ENCODE measurements around the gene NXPE2.

NXPE2 gene

DNA sequence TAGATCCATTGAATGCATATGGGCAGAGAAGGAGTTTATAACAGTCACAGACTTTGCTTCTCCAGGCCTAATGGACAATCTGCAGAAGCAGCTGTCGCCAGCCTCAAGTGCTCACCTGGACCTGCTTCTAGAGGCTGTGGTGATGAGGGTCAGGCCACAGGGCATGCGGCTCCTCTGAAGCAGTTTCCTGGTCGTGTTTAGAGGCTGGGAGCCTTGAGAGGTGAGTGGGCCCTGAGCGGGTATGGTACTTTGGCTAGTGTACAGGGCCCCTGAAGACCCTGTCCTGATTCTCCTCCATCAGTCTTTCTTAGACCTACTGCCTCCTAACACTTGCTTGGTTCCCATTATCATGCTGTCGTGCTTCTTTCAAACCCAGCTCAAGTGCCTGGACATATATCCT lies 41.2 kb downstream of the NXPE2 start:
- H3K36me3 ChIP-seq (ENCODE audit: control insufficient read depth, insufficient read depth, low read length), result no peaks in the 10 kb centered on the region
- no peak overlapping the region for H3K27ac ChIP-seq (ENCODE audit: low read depth, low read length)
- DNase-seq, result no peak
- H3K79me1 ChIP-seq (ENCODE audit: low read length), result no peaks in the 10 kb centered on the region
- no peak overlapping the region for H3K4me3 ChIP-seq (ENCODE audit: low read length)
- no peak overlapping the region for H2BK5ac ChIP-seq (ENCODE audit: low read length)
- no peaks in the 10 kb centered on the region for H3K27me3 ChIP-seq (ENCODE audit: insufficient read depth, low read length, poor library complexity)
- H3K4me1 ChIP-seq (ENCODE audit: control insufficient read depth, low read depth, low read length), result no peaks in the 10 kb centered on the region
- no peak overlapping the region for H4K5ac ChIP-seq (ENCODE audit: low read length)
- no peak overlapping the region for H3K4ac ChIP-seq (ENCODE audit: low read depth, low read length)
- no peak overlapping the region for H3K4me2 ChIP-seq (ENCODE audit: low read length)
- H3K18ac ChIP-seq (ENCODE audit: low read length), result no peak overlapping the region
- no peak overlapping the region for H2BK15ac ChIP-seq (replicated peaks; ENCODE audit: low read depth)
- no peaks in the 10 kb centered on the region for H3K79me2 ChIP-seq (ENCODE audit: control insufficient read depth, insufficient read depth, low read length)
- WGBS (ENCODE audit: extremely low coverage, insufficient coverage, low lambda C conversion rate), result no CpG with 5 or more reads among the region's 5 CpGs
- no peak overlapping the region for H2AK5ac ChIP-seq (ENCODE audit: low read length)
- H3K9ac ChIP-seq (ENCODE audit: low read length), result no peak overlapping the region
- no peak overlapping the region for H3K56ac ChIP-seq (ENCODE audit: low read length)
- no peak overlapping the region for H4K8ac ChIP-seq (ENCODE audit: low read depth, low read length)
- H3K23ac ChIP-seq (ENCODE audit: low read length), result no peak overlapping the region
- no peak overlapping the region for H2BK120ac ChIP-seq (ENCODE audit: low read depth, low read length)

DNA sequence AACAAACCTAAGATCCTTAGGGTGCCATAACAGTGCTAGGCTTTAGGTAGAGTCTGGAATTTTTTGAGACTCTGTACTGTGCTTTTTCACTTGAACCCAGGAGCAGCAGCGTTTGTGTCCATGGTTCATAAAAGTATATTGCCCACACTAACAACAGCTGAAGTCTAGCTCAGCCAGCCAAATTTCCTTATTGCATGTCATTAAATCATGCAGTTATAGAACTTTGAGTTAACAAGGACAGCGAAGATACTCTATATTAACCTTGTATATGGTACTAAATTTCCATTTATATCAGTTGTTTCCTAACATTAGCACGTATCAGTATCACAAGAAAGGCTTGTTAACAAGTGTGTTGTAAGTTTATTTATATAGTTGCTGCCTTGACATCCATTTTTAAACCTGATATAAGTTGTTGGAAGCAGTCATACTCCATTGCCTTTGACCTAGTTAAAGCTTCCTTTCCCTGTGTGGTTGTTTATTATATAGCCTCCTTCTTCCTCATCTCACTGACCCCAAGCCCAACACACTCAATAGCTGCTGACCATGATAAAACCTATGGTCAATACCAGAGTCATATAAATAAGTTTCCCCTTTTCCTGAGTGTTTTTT lies 46.7 kb downstream of the NXPE2 start:
- H2AK5ac ChIP-seq (ENCODE audit: low read length), result no peak overlapping the region
- H3K18ac ChIP-seq (ENCODE audit: low read length), result no peak overlapping the region
- no peak overlapping the region for H2BK120ac ChIP-seq (ENCODE audit: low read depth, low read length)
- WGBS (ENCODE audit: extremely low coverage, insufficient coverage, low lambda C conversion rate), result no CpG with 5 or more reads among the region's 3 CpGs
- no peak overlapping the region for H3K23ac ChIP-seq (ENCODE audit: low read length)
- H4K5ac ChIP-seq (ENCODE audit: low read length), result no peak overlapping the region
- H3K4me3 ChIP-seq (ENCODE audit: low read length), result no peak overlapping the region
- no peak overlapping the region for H3K56ac ChIP-seq (ENCODE audit: low read length)
- H3K79me2 ChIP-seq (ENCODE audit: control insufficient read depth, insufficient read depth, low read length), result no peaks in the 10 kb centered on the region
- H2BK15ac ChIP-seq (replicated peaks; ENCODE audit: low read depth), result no peak overlapping the region
- H3K9ac ChIP-seq (ENCODE audit: low read length), result no peak overlapping the region
- H3K4me1 ChIP-seq (ENCODE audit: control insufficient read depth, low read depth, low read length), result no peaks in the 10 kb centered on the region
- H3K27ac ChIP-seq (ENCODE audit: low read depth, low read length), result no peak overlapping the region
- H4K8ac ChIP-seq (ENCODE audit: low read depth, low read length), result no peak overlapping the region
- no peaks in the 10 kb centered on the region for H3K27me3 ChIP-seq (ENCODE audit: insufficient read depth, low read length, poor library complexity)
- H3K4ac ChIP-seq (ENCODE audit: low read depth, low read length), result no peak overlapping the region
- H3K4me2 ChIP-seq (ENCODE audit: low read length), result no peak overlapping the region
- no peaks in the 10 kb centered on the region for H3K36me3 ChIP-seq (ENCODE audit: control insufficient read depth, insufficient read depth, low read length)
- no peak for DNase-seq
- H3K79me1 ChIP-seq (ENCODE audit: low read length), result no peaks in the 10 kb centered on the region
- H2BK5ac ChIP-seq (ENCODE audit: low read length), result no peak overlapping the region

DNA sequence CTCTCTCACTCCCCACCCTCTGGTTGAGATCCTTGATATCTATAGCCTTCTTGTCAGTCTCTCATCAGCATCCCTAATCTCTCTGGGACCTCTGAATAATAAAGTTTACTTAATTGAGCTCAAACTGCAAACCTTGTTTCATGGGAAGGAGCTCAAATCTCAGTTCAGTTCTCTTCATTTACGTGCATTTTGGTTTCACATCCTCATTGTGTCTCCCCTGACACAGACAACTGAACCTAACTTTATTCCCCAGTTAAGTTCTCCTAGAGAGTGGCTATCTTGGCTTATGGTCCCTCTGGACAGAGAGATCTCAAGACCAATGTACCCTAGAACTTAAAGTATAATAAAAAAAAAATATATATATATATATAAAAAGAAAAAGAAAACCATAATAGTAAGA lies 47.3 kb downstream of the NXPE2 start:
- Histone ChIP-seq H4K8ac (ENCODE audit: low read depth, low read length) (no peak overlapping the region), H3K79me2 (ENCODE audit: control insufficient read depth, insufficient read depth, low read length) (no peaks in the 10 kb centered on the region), H3K36me3 (ENCODE audit: control insufficient read depth, insufficient read depth, low read length) (no peaks in the 10 kb centered on the region), H2BK120ac (ENCODE audit: low read depth, low read length) (no peak overlapping the region), H3K4ac (ENCODE audit: low read depth, low read length) (no peak overlapping the region), H3K9ac (ENCODE audit: low read length) (no peak overlapping the region), H4K5ac (ENCODE audit: low read length) (no peak overlapping the region), H2BK5ac (ENCODE audit: low read length) (no peak overlapping the region), H3K79me1 (ENCODE audit: low read length) (no peaks in the 10 kb centered on the region), H3K4me3 (ENCODE audit: low read length) (no peak overlapping the region), H3K18ac (ENCODE audit: low read length) (no peak overlapping the region), H3K4me1 (ENCODE audit: control insufficient read depth, low read depth, low read length) (no peaks in the 10 kb centered on the region), H3K27me3 (ENCODE audit: insufficient read depth, low read length, poor library complexity) (no peaks in the 10 kb centered on the region), H3K27ac (ENCODE audit: low read depth, low read length) (no peak overlapping the region), H3K23ac (ENCODE audit: low read length) (no peak overlapping the region), H2BK15ac (replicated peaks; ENCODE audit: low read depth) (no peak overlapping the region), H3K4me2 (ENCODE audit: low read length) (no peak overlapping the region), H3K56ac (ENCODE audit: low read length) (no peak overlapping the region), H2AK5ac (ENCODE audit: low read length) (no peak overlapping the region)
- no CpG with 5 or more reads among the region's 1 CpG for WGBS (ENCODE audit: extremely low coverage, insufficient coverage, low lambda C conversion rate)
- no peak for DNase-seq

DNA sequence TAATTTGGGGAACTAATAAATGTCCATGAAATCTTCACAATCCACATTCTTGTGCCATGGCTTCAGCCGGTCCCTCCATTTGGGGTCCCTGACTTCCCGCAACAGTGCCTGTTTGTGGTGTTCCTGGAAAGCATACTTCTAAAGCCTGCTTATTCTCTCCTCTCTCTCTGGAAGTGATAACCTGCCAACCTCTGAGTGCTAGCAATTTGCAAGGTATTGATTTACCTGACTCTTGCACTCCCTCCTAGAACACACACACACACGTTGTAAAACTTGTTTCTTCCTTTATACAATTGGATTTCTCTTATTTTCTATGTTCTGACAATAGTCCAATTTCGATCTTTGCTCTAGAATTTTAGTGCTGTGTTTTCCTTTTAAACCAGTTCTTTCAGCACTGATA lies 58.5 kb downstream of the NXPE2 start:
- Histone ChIP-seq H2BK120ac (ENCODE audit: low read depth, low read length) (no peak overlapping the region), H3K4ac (ENCODE audit: low read depth, low read length) (no peak overlapping the region), H4K8ac (ENCODE audit: low read depth, low read length) (no peak overlapping the region), H3K9ac (ENCODE audit: low read length) (no peak overlapping the region), H2AK5ac (ENCODE audit: low read length) (no peak overlapping the region), H3K23ac (ENCODE audit: low read length) (no peak overlapping the region), H3K4me2 (ENCODE audit: low read length) (no peak overlapping the region), H4K5ac (ENCODE audit: low read length) (no peak overlapping the region), H3K79me2 (ENCODE audit: control insufficient read depth, insufficient read depth, low read length) (no peaks in the 10 kb centered on the region), H3K79me1 (ENCODE audit: low read length) (no peaks in the 10 kb centered on the region), H2BK15ac (replicated peaks; ENCODE audit: low read depth) (no peak overlapping the region), H2BK5ac (ENCODE audit: low read length) (no peak overlapping the region), H3K18ac (ENCODE audit: low read length) (no peak overlapping the region), H3K36me3 (ENCODE audit: control insufficient read depth, insufficient read depth, low read length) (no peaks in the 10 kb centered on the region), H3K4me3 (ENCODE audit: low read length) (no peak overlapping the region), H3K56ac (ENCODE audit: low read length) (no peak overlapping the region), H3K27ac (ENCODE audit: low read depth, low read length) (no peak overlapping the region), H3K4me1 (ENCODE audit: control insufficient read depth, low read depth, low read length) (no peaks in the 10 kb centered on the region), H3K27me3 (ENCODE audit: insufficient read depth, low read length, poor library complexity) (no peaks in the 10 kb centered on the region)
- DNase-seq, result peak; percentile 1
- no CpG with 5 or more reads among the region's 4 CpGs for WGBS (ENCODE audit: extremely low coverage, insufficient coverage, low lambda C conversion rate)

DNA sequence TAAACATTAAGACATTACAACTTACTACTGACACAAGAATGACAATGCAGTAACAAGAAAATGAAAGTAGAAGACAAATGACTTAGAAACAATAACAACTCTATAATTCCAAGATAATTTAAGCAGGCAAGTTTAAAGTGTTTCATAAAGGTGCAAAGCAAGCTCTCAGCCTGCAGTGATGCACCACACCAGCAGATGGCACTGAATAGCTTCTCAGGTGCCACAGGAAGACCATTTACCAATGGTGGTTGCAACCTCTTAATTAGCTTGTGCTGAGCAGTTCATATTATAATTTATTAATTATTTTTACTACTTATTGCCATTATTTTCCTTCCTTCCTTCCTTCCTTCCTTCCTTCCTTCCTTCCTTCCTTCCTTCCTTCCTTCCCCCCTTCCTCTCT lies 60.6 kb downstream of the NXPE2 start:
- H2BK120ac ChIP-seq (ENCODE audit: low read depth, low read length), result no peak overlapping the region
- no peak overlapping the region for H2BK5ac ChIP-seq (ENCODE audit: low read length)
- peak; percentile 62 for DNase-seq
- no peak overlapping the region for H3K23ac ChIP-seq (ENCODE audit: low read length)
- H2BK15ac ChIP-seq (replicated peaks; ENCODE audit: low read depth), result no peak overlapping the region
- H3K79me1 ChIP-seq (ENCODE audit: low read length), result no peaks in the 10 kb centered on the region
- no peak overlapping the region for H3K27ac ChIP-seq (ENCODE audit: low read depth, low read length)
- H3K4me1 ChIP-seq (ENCODE audit: control insufficient read depth, low read depth, low read length), result no peaks in the 10 kb centered on the region
- no peaks in the 10 kb centered on the region for H3K27me3 ChIP-seq (ENCODE audit: insufficient read depth, low read length, poor library complexity)
- H3K4me3 ChIP-seq (ENCODE audit: low read length), result no peak overlapping the region
- no peak overlapping the region for H2AK5ac ChIP-seq (ENCODE audit: low read length)
- H3K79me2 ChIP-seq (ENCODE audit: control insufficient read depth, insufficient read depth, low read length), result no peaks in the 10 kb centered on the region
- no peak overlapping the region for H3K4me2 ChIP-seq (ENCODE audit: low read length)
- H3K56ac ChIP-seq (ENCODE audit: low read length), result no peak overlapping the region
- H3K36me3 ChIP-seq (ENCODE audit: control insufficient read depth, insufficient read depth, low read length), result no peaks in the 10 kb centered on the region
- no peak overlapping the region for H3K9ac ChIP-seq (ENCODE audit: low read length)
- H4K5ac ChIP-seq (ENCODE audit: low read length), result no peak overlapping the region
- H4K8ac ChIP-seq (ENCODE audit: low read depth, low read length), result no peak overlapping the region
- no peak overlapping the region for H3K18ac ChIP-seq (ENCODE audit: low read length)
- H3K4ac ChIP-seq (ENCODE audit: low read depth, low read length), result no peak overlapping the region

DNA sequence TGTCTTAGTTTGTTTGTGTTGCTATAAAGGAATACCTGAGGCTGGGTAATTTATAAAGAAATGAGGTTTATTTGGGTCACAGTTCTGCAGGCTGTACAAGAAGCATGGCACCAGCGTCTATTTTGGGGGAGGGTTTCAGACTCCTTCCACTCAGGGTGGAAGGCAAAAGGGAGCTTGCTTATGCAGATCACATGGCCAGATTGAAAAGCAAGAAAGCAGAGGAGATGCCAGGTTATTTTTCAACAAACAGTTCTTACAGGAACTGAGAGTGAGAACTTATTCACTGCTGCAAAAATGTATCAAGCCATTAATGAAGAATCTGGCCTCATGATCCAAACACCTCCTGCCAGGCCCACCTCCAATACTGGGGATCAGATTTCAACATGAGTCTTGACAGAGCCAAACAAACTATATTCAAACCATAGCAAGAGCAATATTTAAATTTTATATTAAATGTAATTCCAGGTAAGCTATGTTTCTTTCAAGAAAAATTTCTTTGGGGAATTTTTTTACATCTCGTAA lies 66.9 kb downstream of the NXPE2 start:
- Histone ChIP-seq H3K9ac (ENCODE audit: low read length) (no peak overlapping the region), H2BK120ac (ENCODE audit: low read depth, low read length) (no peak overlapping the region), H3K27ac (ENCODE audit: low read depth, low read length) (no peak overlapping the region), H3K36me3 (ENCODE audit: control insufficient read depth, insufficient read depth, low read length) (no peaks in the 10 kb centered on the region), H4K5ac (ENCODE audit: low read length) (no peak overlapping the region), H3K4me3 (ENCODE audit: low read length) (no peak overlapping the region), H3K79me1 (ENCODE audit: low read length) (no peaks in the 10 kb centered on the region), H3K27me3 (ENCODE audit: insufficient read depth, low read length, poor library complexity) (no peaks in the 10 kb centered on the region), H3K4me2 (ENCODE audit: low read length) (no peak overlapping the region), H2BK5ac (ENCODE audit: low read length) (no peak overlapping the region), H3K79me2 (ENCODE audit: control insufficient read depth, insufficient read depth, low read length) (no peaks in the 10 kb centered on the region), H2BK15ac (replicated peaks; ENCODE audit: low read depth) (no peak overlapping the region), H4K8ac (ENCODE audit: low read depth, low read length) (no peak overlapping the region), H3K23ac (ENCODE audit: low read length) (no peak overlapping the region), H3K56ac (ENCODE audit: low read length) (no peak overlapping the region), H3K4ac (ENCODE audit: low read depth, low read length) (no peak overlapping the region), H2AK5ac (ENCODE audit: low read length) (no peak overlapping the region), H3K18ac (ENCODE audit: low read length) (no peak overlapping the region), H3K4me1 (ENCODE audit: control insufficient read depth, low read depth, low read length) (no peaks in the 10 kb centered on the region)
- no peak for DNase-seq
- WGBS (ENCODE audit: extremely low coverage, insufficient coverage, low lambda C conversion rate), result no CpG with 5 or more reads among the region's 2 CpGs
